SU-DHL-6 (cell line): ENCODE results near the gene RNF114.

Source experiments
- H2AFZ ChIP-seq: fragments of 200-600 bp; sonication (generic); 2 replicates; pipeline ENCODE4 v1.6.1; 2014; ENCODE audit warnings: low read depth, mild to moderate bottlenecking, moderate library complexity, mixed read lengths, antibody characterized with exemption, low read length; ENCODE audit not compliant: severe bottlenecking
- H3F3A ChIP-seq: fragments of 200-600 bp; shearing (Covaris generic); 2 replicates; pipeline ENCODE4 v1.6.0; 2016; ENCODE audit warnings: antibody characterized with exemption, mild to moderate bottlenecking; ENCODE audit not compliant: insufficient read depth
- H3K27ac ChIP-seq: fragments of 200-600 bp; sonication (generic); 2 replicates; pipeline ENCODE4 v1.5.1; 2016; ENCODE audit warnings: low read depth, mild to moderate bottlenecking, low read length, moderate library complexity, mixed read lengths
- H3K27me3 ChIP-seq: fragments of 200-600 bp; sonication (generic), shearing (Covaris generic); 2 replicates; pipeline ENCODE4 v1.6.0; 2014; ENCODE audit warnings: mild to moderate bottlenecking, low read length
- H3K36me3 ChIP-seq: fragments of 200-600 bp; sonication (generic); 2 replicates; pipeline ENCODE4 v1.6.1; 2014; ENCODE audit warnings: mild to moderate bottlenecking, low read length, mixed read lengths
- H3K4me2 ChIP-seq: fragments of 300-600, 200-600 bp; shearing (Covaris generic), sonication (generic); 2 replicates; pipeline ENCODE4 v1.6.0; 2014; ENCODE audit warnings: low read length, low read depth, mild to moderate bottlenecking; ENCODE audit not compliant: poor library complexity, severe bottlenecking
- H3K4me3 ChIP-seq: fragments of 200-600 bp; sonication (generic); 2 replicates; pipeline ENCODE4 v1.5.1; 2014; ENCODE audit warnings: antibody characterized with exemption, low read length, mild to moderate bottlenecking, mixed read lengths; ENCODE audit not compliant: insufficient read depth, poor library complexity, severe bottlenecking
- H3K79me2 ChIP-seq: fragments of 200-600 bp; sonication (generic); 2 replicates; pipeline ENCODE4 v1.6.1; 2014; ENCODE audit warnings: mild to moderate bottlenecking, low read length, moderate library complexity; ENCODE audit not compliant: insufficient read depth
- H3K9ac ChIP-seq: fragments of 200-600 bp; sonication (generic); 2 replicates; pipeline ENCODE4 v1.7.0; 2014; ENCODE audit warnings: mild to moderate bottlenecking, low read length
- H3K9me2 ChIP-seq: fragments of 200-600 bp; sonication (generic); replicated peaks from 2 replicates; pipeline ENCODE4 v1.6.1; 2014; ENCODE audit warnings: low read length; ENCODE audit not compliant: insufficient read depth
- H3K9me3 ChIP-seq: fragments of 200-600 bp; sonication (generic); 2 replicates; pipeline ENCODE4 v1.6.1; 2014; ENCODE audit warnings: low read length, mixed read lengths; ENCODE audit not compliant: insufficient read depth
- H4K20me1 ChIP-seq: fragments of 200-600 bp; sonication (generic); 2 replicates; pipeline ENCODE4 v1.6.1; 2014; ENCODE audit warnings: low read depth, mild to moderate bottlenecking, antibody characterized with exemption, low read length, moderate library complexity, mixed read lengths
- EZH2phosphoT487 ChIP-seq: fragments of 200-600 bp; sonication (generic), shearing (Covaris generic); conservative IDR thresholded peaks from 2 replicates; pipeline ENCODE4 v1.6.1; 2018; ENCODE audit warnings: mild to moderate bottlenecking, antibody characterized with exemption, low read length, moderate library complexity, mixed read lengths
- TF ChIP-seq, protein P1 (sequence below): fragments of 200-600 bp; sonication (generic); IDR thresholded peaks from one replicate; pipeline ENCODE4 v1.5.1; 2017; ENCODE audit warnings: antibody characterized with exemption, mild to moderate bottlenecking, low read length, moderate library complexity; ENCODE audit not compliant: insufficient read depth, poor library complexity, severe bottlenecking

RNF114 gene

DNA sequence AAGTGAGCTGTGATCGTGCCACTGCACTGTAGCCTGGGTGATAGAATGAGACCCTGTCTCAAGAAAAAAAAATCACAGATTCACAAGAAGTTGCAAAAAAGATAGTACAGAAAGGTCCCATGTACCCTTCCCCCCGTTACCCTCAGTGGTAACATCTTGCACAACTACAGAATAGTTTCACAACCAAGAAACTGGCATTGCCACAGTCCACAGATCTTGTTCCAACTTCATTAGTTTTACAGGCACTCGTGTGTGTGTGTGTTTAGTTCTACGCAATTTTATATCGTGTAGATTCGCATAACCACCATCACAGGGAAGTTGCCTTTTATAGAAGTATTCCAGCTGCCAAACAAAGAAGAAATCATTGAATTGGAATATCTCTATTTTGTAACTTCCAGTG, 40.0 kb upstream of the RNF114 start:
- H3F3A ChIP-seq = no peaks in the 10 kb centered on the region
- no peaks in the 10 kb centered on the region for H3K36me3 ChIP-seq
- no peak overlapping the region for H3K9ac ChIP-seq
- no peak overlapping the region for H3K4me2 ChIP-seq
- no peak overlapping the region for H3K4me3 ChIP-seq
- H2AFZ ChIP-seq = no peak overlapping the region
- H3K27me3 ChIP-seq = no peaks in the 10 kb centered on the region
- no peak overlapping the region for H3K27ac ChIP-seq
- H3K79me2 ChIP-seq = no peaks in the 10 kb centered on the region
- no peaks in the 10 kb centered on the region for H3K9me2 ChIP-seq
- TF ChIP-seq, protein P1, sequence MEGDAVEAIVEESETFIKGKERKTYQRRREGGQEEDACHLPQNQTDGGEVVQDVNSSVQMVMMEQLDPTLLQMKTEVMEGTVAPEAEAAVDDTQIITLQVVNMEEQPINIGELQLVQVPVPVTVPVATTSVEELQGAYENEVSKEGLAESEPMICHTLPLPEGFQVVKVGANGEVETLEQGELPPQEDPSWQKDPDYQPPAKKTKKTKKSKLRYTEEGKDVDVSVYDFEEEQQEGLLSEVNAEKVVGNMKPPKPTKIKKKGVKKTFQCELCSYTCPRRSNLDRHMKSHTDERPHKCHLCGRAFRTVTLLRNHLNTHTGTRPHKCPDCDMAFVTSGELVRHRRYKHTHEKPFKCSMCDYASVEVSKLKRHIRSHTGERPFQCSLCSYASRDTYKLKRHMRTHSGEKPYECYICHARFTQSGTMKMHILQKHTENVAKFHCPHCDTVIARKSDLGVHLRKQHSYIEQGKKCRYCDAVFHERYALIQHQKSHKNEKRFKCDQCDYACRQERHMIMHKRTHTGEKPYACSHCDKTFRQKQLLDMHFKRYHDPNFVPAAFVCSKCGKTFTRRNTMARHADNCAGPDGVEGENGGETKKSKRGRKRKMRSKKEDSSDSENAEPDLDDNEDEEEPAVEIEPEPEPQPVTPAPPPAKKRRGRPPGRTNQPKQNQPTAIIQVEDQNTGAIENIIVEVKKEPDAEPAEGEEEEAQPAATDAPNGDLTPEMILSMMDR = no peak
- TF ChIP-seq EZH2phosphoT487 = no peak
- H3K9me3 ChIP-seq = no peaks in the 10 kb centered on the region
- no peaks in the 10 kb centered on the region for H4K20me1 ChIP-seq

DNA sequence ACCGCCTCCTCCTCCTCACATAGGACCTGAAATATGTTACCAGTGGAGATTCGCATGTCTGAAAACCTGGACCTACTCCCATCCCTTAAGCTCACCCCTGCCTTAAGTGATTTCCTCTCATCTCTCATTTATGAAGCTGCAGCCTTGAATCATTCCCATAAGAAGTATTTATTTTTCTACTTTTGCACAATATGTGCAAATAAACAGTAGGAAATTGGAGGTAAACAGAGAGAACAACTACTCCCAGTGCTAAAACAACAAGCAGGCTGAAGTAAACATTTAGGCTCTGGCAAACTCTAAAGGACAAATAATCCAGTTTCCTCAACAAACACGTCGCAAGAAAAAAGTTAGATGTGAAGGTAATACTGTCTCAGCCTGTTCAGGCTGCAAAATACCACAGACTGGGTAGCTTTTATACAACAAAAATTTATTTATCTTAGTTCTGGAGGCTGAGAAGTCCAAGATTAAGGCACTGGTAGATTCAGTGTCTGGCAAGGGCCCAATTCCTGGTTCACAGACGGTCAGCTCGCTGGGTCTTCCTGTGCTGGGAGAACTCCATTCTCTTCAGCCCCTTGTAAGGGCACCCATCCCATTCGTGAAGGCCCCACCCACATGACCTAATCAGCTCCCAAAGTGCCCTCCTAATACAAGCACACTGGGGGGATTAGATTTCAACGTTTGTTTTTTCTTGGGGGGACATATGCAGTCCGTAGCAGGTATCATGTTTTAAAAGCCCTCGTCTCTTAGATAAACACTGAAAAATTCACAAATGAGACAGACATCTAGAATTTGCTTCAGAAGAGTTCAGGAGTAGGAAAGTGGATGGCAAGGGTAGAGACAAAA, 36.4 kb upstream of the RNF114 start:
- no peak overlapping the region for H3K9ac ChIP-seq
- no peaks in the 10 kb centered on the region for H3K9me3 ChIP-seq
- TF ChIP-seq EZH2phosphoT487 = no peak
- TF ChIP-seq, protein P1 = no peak
- no peaks in the 10 kb centered on the region for H3K27me3 ChIP-seq
- H2AFZ ChIP-seq = no peak overlapping the region
- no peak overlapping the region for H3K4me3 ChIP-seq
- no peaks in the 10 kb centered on the region for H3K36me3 ChIP-seq
- no peak overlapping the region for H3K4me2 ChIP-seq
- no peaks in the 10 kb centered on the region for H4K20me1 ChIP-seq
- no peak overlapping the region for H3K27ac ChIP-seq
- H3K79me2 ChIP-seq = no peaks in the 10 kb centered on the region
- no peaks in the 10 kb centered on the region for H3F3A ChIP-seq
- H3K9me2 ChIP-seq = no peaks in the 10 kb centered on the region

DNA sequence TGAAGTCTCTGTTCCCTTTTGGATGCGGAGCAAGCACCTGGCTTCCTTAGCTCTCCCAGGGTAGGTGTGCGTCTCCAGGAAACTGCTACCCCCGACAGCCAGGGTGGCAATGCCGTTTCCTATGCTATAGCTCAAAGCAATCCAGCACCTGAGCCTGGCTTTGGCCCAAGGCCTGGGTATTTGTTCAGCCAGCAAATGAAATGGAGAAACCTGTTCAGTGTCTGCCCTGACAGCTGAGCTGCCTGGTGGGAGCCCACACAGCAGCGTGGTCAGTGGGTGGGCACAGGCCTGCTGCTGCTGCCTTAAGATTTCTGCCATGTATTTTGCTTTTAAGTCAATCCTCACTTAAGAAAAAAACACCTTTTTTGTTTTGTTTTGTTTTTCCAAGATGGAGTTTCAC, 34.6 kb upstream of the RNF114 start:
- H3K79me2 ChIP-seq = no peaks in the 10 kb centered on the region
- H3K4me2 ChIP-seq = no peak overlapping the region
- no peaks in the 10 kb centered on the region for H3K9me3 ChIP-seq
- TF ChIP-seq EZH2phosphoT487 = no peak
- no peak overlapping the region for H3K27ac ChIP-seq
- no peak overlapping the region for H3K4me3 ChIP-seq
- H4K20me1 ChIP-seq = no peaks in the 10 kb centered on the region
- H3K9me2 ChIP-seq = no peaks in the 10 kb centered on the region
- no peaks in the 10 kb centered on the region for H3F3A ChIP-seq
- no peak overlapping the region for H2AFZ ChIP-seq
- H3K9ac ChIP-seq = no peak overlapping the region
- no peaks in the 10 kb centered on the region for H3K36me3 ChIP-seq
- H3K27me3 ChIP-seq = no peaks in the 10 kb centered on the region
